GM12875 (cell line): ENCODE measurements around the gene UFD1.

Source experiments
- H3K4me3 ChIP-seq: one replicate; pipeline ENCODE4 v1.5.1; 2011; ENCODE audit warnings: low read depth, low read length, control low read depth
- TF ChIP-seq, protein P1 (sequence below): IDR thresholded peaks from 2 replicates; pipeline ENCODE4 v1.5.1; 2011; ENCODE audit warnings: low read depth, mild to moderate bottlenecking, control low read depth, inconsistent platforms, low read length, moderate library complexity, borderline replicate concordance; ENCODE audit not compliant: insufficient read depth

The UFD1 gene

DNA sequence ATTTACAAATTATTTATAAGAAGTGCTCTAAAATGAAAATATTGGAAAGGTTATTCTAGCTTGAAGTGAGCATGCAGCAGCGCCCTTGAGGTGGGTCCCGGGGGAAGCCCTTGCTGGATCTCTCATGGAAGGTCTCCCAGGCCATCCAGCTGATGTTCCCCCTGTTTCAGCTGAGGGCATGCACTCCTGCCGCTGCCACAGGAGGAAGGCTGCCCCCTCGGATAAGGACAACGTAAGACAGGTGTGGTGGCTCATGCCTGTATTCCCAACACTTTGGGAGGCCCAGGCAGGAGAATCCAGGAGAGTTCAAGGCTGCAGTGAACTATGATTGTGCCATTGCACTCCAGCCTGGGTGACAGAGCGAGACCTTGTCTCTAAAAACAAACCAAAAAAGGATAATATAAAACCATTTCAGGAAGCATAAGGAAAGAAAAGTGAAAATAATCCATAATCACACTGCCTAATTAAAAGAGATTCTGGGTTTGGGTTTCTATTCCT is 15.7 kb upstream of the UFD1 start:
- TF ChIP-seq, protein P1, sequence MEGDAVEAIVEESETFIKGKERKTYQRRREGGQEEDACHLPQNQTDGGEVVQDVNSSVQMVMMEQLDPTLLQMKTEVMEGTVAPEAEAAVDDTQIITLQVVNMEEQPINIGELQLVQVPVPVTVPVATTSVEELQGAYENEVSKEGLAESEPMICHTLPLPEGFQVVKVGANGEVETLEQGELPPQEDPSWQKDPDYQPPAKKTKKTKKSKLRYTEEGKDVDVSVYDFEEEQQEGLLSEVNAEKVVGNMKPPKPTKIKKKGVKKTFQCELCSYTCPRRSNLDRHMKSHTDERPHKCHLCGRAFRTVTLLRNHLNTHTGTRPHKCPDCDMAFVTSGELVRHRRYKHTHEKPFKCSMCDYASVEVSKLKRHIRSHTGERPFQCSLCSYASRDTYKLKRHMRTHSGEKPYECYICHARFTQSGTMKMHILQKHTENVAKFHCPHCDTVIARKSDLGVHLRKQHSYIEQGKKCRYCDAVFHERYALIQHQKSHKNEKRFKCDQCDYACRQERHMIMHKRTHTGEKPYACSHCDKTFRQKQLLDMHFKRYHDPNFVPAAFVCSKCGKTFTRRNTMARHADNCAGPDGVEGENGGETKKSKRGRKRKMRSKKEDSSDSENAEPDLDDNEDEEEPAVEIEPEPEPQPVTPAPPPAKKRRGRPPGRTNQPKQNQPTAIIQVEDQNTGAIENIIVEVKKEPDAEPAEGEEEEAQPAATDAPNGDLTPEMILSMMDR, result no peak

GRCh38 chr22:19494001-19494560 is 15.1 kb upstream of the UFD1 start:
- TF ChIP-seq, protein P1, result no peak
- H3K4me3 ChIP-seq, result no peak overlapping the region

More for the DNA sequence above, 15.7 kb upstream of the UFD1 start:
- H3K4me3 ChIP-seq, result no peak overlapping the region

DNA sequence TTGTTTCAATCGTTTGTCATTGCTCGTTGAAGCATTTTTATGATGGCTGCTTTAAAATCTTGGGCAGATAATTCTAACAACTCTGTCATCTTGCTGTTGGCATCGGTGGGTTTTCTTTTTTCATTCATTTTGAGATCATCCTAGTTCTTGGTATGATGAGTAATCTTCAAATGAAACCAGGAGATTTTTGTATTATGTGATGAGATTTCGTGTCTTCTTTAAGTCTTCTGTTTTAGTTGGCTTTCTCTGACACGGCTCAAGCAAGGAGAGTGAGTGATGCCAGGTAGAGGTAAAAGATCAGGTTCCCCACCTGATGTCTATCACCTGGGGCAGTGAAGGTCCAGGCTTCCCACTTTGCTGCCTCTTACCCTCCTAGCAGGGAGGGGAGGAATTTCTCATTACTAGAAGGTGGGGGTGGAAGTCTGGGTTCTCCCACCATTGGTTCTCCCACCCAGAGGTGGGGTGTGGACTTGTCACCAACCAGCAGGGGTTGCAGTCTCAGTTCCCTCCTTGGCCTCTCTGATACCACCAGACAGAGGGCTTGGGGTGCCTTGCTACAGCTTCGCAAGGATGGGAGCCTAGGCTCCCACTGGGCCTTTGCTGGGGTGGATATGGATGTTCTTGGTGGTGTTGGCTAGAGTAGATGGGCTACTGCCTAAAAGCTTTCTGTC is 13.6 kb upstream of the UFD1 start:
- TF ChIP-seq, protein P1, result no peak
- H3K4me3 ChIP-seq, result no peak overlapping the region

GRCh38 chr22:19490628-19491230 is 11.7 kb upstream of the UFD1 start:
- TF ChIP-seq, protein P1, result no peak

GRCh38 chr22:19488884-19489843 is 10.2 kb upstream of the UFD1 start:
- no peak overlapping the region for H3K4me3 ChIP-seq
- TF ChIP-seq, protein P1, result no peak

More at GRCh38 chr22:19490628-19491230, 11.7 kb upstream of the UFD1 start:
- H3K4me3 ChIP-seq, result no peak overlapping the region

GRCh38 chr22:19488285-19488684 is 9.3 kb upstream of the UFD1 start:
- TF ChIP-seq, protein P1, result no peak
- no peak overlapping the region for H3K4me3 ChIP-seq
